Measurements from ENCODE around the gene USP20.

The USP20 gene

DNA sequence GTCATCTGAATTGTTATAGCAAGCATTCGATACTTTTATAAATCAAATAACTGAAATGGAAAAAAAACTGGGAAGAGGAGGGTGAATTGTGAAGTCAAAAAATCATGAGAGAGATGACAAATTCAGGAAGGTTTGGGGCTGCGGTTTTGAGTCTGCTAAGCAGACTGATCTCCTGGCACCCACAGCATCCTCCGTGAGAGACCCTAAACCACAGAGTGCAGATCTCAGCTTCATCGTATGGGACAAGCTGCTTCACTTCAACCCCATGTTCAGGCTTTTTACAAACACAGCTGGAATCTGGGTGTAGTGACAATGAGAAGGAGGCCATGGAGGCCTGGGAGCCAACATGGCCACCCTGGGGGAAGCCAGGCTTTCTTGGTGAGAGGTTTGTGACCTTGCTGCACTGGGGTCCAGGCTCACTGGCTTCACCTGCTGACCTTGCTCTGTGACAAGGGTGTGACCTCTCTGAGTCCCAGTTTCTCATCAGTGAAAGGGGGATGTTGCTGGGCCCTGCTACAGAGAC, 19.4 kb downstream of the USP20 start:
- Histone ChIP-seq H3K9me3 (ENCODE audit: control insufficient read depth, insufficient read depth, low read length) (no peaks in the 10 kb centered on the region), H3K4me3 (ENCODE audit: low read depth, low read length) (no peak overlapping the region), H3K27ac (ENCODE audit: low read depth, low read length) (no peak overlapping the region), H3K4me1 (ENCODE audit: control insufficient read depth, insufficient read depth, low read length) (no peaks in the 10 kb centered on the region), H3K9ac (ENCODE audit: low read depth, low read length) (no peak overlapping the region), H3K36me3 (ENCODE audit: control insufficient read depth, insufficient read depth, low read length) (peaks cover 34% of the 10 kb centered on the region), H3K27me3 (ENCODE audit: control insufficient read depth, insufficient read depth, low read length) (no peaks in the 10 kb centered on the region)

GRCh38 chr9:129857207-129857606, 21.9 kb downstream of the USP20 start:
- Histone ChIP-seq H3K27me3 (ENCODE audit: control insufficient read depth, insufficient read depth, low read length) (no peaks in the 10 kb centered on the region), H3K27ac (ENCODE audit: low read depth, low read length) (no peak overlapping the region), H3K9me3 (ENCODE audit: control insufficient read depth, insufficient read depth, low read length) (no peaks in the 10 kb centered on the region), H3K4me3 (ENCODE audit: low read depth, low read length) (no peak overlapping the region), H3K36me3 (ENCODE audit: control insufficient read depth, insufficient read depth, low read length) (peaks cover 42% of the 10 kb centered on the region), H3K4me1 (ENCODE audit: control insufficient read depth, insufficient read depth, low read length) (no peaks in the 10 kb centered on the region), H3K9ac (ENCODE audit: low read depth, low read length) (no peak overlapping the region)

DNA sequence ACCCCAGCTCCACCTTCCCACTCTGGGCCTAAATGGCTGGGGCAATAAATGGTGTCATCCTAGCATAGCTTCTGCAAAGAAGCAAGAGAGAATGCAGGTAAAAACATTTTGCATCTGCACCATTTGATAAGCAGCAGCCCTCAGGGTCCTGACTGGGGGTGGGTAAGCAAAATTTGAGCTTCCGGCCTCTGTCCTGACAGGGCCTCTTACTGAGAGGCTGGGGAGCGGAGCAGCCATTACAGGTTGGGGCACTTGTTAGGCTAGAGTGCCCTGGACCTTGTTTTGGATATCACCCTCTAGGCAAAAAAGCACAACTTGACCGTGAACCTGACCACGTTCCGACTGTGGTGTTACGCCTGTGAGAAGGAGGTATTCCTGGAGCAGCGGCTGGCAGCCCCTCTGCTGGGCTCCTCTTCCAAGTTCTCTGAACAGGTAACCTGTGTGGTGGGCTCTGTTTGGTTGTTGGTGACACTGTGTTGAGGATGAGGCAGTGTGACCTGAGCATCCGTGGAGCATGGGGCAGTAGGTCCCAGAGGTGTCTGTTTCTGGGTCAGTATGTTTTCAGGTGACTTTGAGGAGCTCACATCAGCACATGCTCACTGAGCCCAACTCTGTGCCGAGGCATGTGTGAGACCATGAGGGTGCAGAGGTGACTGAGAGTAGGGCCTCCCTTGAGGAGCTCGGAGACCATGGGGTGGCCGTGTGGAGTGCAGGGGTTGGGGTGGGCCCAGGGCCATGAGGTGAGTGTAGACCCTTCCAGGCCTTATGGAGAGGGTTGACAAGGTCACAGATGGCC, 23.1 kb downstream of the USP20 start:
- Histone ChIP-seq H3K9ac (ENCODE audit: low read depth, low read length) (no peak overlapping the region), H3K27me3 (ENCODE audit: control insufficient read depth, insufficient read depth, low read length) (no peaks in the 10 kb centered on the region), H3K9me3 (ENCODE audit: control insufficient read depth, insufficient read depth, low read length) (no peaks in the 10 kb centered on the region), H3K27ac (ENCODE audit: low read depth, low read length) (no peak overlapping the region), H3K4me3 (ENCODE audit: low read depth, low read length) (no peak overlapping the region), H3K36me3 (ENCODE audit: control insufficient read depth, insufficient read depth, low read length) (peaks cover 36% of the 10 kb centered on the region), H3K4me1 (ENCODE audit: control insufficient read depth, insufficient read depth, low read length) (no peaks in the 10 kb centered on the region)

- Histone ChIP-seq H3K9ac (ENCODE audit: low read depth, low read length) (no peak overlapping the region), H3K27ac (ENCODE audit: low read depth, low read length) (no peak overlapping the region), H3K4me1 (ENCODE audit: control insufficient read depth, insufficient read depth, low read length) (no peaks in the 10 kb centered on the region), H3K9me3 (ENCODE audit: control insufficient read depth, insufficient read depth, low read length) (no peaks in the 10 kb centered on the region), H3K4me3 (ENCODE audit: low read depth, low read length) (no peak overlapping the region), H3K27me3 (ENCODE audit: control insufficient read depth, insufficient read depth, low read length) (no peaks in the 10 kb centered on the region), H3K36me3 (ENCODE audit: control insufficient read depth, insufficient read depth, low read length) (peaks cover 33% of the 10 kb centered on the region)
Measured at GRCh38 chr9:129860653-129861446, 25.6 kb downstream of the USP20 start.

DNA sequence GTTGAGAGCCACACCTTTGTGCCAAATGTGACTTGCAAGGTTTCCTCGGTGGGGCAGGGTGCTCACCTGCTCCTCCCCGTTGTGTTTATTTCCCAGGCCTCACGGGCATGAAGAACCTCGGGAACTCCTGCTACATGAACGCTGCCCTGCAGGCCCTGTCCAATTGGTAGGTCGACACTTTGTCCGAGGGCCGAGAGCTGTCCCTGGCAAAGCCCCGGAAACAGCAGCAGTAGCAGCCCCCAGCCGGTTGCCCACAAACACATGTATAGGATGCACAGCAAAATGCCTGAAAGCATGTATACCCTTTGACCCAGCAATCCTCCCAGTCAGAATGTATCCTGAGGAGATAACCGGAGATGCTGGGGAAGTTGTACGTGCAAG, 26.2 kb downstream of the USP20 start:
- Histone ChIP-seq H3K36me3 (ENCODE audit: control insufficient read depth, insufficient read depth, low read length) (peaks cover 38% of the 10 kb centered on the region), H3K27me3 (ENCODE audit: control insufficient read depth, insufficient read depth, low read length) (no peaks in the 10 kb centered on the region), H3K9me3 (ENCODE audit: control insufficient read depth, insufficient read depth, low read length) (no peaks in the 10 kb centered on the region), H3K4me3 (ENCODE audit: low read depth, low read length) (no peak overlapping the region), H3K27ac (ENCODE audit: low read depth, low read length) (no peak overlapping the region), H3K4me1 (ENCODE audit: control insufficient read depth, insufficient read depth, low read length) (no peaks in the 10 kb centered on the region), H3K9ac (ENCODE audit: low read depth, low read length) (no peak overlapping the region)

DNA sequence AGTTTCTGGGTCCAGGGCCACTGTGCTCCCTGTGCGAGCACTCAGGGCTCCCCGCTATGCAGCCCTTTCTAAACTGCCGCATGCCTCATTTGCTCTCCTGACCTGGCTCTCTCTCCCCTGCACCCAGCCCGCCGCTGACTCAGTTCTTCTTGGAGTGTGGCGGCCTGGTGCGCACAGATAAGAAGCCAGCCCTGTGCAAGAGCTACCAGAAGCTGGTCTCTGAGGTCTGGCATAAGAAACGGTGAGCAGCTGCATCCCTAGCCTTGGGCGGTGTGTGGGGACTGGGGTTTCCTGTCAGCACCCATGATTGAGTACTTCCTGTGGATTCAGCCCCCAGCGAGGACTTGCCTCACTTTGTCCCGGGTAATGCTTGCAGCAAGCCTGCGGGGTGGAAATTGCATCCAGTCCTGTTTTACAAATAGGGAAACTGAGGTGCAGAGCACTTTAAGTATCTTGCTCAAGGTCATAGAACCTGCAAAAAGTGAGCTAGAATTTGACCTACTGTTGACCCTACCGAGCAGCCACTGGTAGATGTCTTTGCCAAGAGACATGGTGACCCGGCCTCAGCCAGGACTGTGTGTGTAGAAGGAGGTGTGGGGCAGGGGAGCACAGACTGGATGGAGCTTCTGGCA, 27.9 kb downstream of the USP20 start:
- peaks cover 34% of the 10 kb centered on the region for H3K36me3 ChIP-seq (ENCODE audit: control insufficient read depth, insufficient read depth, low read length)
- no peaks in the 10 kb centered on the region for H3K9me3 ChIP-seq (ENCODE audit: control insufficient read depth, insufficient read depth, low read length)
- H3K27me3 ChIP-seq (ENCODE audit: control insufficient read depth, insufficient read depth, low read length) = no peaks in the 10 kb centered on the region
- no peak overlapping the region for H3K9ac ChIP-seq (ENCODE audit: low read depth, low read length)
- H3K27ac ChIP-seq (ENCODE audit: low read depth, low read length) = no peak overlapping the region
- no peaks in the 10 kb centered on the region for H3K4me1 ChIP-seq (ENCODE audit: control insufficient read depth, insufficient read depth, low read length)
- no peak overlapping the region for H3K4me3 ChIP-seq (ENCODE audit: low read depth, low read length)

GRCh38 chr9:129864991-129865647, 29.9 kb downstream of the USP20 start:
- H3K27ac ChIP-seq (ENCODE audit: low read depth, low read length) = no peak overlapping the region
- H3K27me3 ChIP-seq (ENCODE audit: control insufficient read depth, insufficient read depth, low read length) = no peaks in the 10 kb centered on the region
- H3K9me3 ChIP-seq (ENCODE audit: control insufficient read depth, insufficient read depth, low read length) = no peaks in the 10 kb centered on the region
- peaks cover 29% of the 10 kb centered on the region for H3K36me3 ChIP-seq (ENCODE audit: control insufficient read depth, insufficient read depth, low read length)
- no peaks in the 10 kb centered on the region for H3K4me1 ChIP-seq (ENCODE audit: control insufficient read depth, insufficient read depth, low read length)
- H3K9ac ChIP-seq (ENCODE audit: low read depth, low read length) = no peak overlapping the region
- no peak overlapping the region for H3K4me3 ChIP-seq (ENCODE audit: low read depth, low read length)

DNA sequence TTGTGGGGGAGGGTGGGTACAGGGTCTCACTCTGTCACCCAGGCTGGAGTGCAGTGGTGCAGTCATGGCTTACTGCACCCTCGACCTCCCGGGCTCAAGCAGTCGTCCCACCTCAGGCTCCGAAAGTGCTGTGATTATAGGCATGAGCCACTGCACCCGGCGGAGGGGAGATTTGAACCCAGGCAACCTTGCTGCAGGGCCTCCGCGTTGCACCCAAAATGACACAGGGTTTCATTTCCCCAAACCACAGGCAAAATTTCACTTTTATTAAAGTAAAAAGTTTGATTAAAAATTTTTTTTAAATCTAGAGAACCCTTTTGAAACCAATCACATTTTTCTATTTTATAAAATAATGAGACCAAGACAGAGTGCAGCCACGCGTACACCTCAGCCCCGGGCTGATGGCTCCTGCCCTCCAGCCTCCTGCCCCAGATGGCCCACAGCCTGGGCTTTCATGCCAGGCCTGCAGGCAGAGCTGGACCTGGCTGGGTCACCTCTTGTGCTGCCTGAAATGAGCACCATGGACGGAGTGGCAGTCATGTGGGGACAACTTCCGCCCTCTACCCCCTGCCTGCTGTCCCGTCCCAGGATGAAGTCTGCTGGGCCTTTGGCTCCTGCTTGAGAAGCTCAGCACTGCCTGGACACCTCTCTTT, 30.5 kb downstream of the USP20 start:
- H3K36me3 ChIP-seq (ENCODE audit: control insufficient read depth, insufficient read depth, low read length) = peaks cover 29% of the 10 kb centered on the region
- no peak overlapping the region for H3K4me3 ChIP-seq (ENCODE audit: low read depth, low read length)
- H3K9ac ChIP-seq (ENCODE audit: low read depth, low read length) = no peak overlapping the region
- H3K9me3 ChIP-seq (ENCODE audit: control insufficient read depth, insufficient read depth, low read length) = no peaks in the 10 kb centered on the region
- H3K27me3 ChIP-seq (ENCODE audit: control insufficient read depth, insufficient read depth, low read length) = no peaks in the 10 kb centered on the region
- H3K27ac ChIP-seq (ENCODE audit: low read depth, low read length) = no peak overlapping the region
- no peaks in the 10 kb centered on the region for H3K4me1 ChIP-seq (ENCODE audit: control insufficient read depth, insufficient read depth, low read length)

GRCh38 chr9:129866394-129867135, 31.3 kb downstream of the USP20 start:
- Histone ChIP-seq H3K9me3 (ENCODE audit: control insufficient read depth, insufficient read depth, low read length) (no peaks in the 10 kb centered on the region), H3K27ac (ENCODE audit: low read depth, low read length) (no peak overlapping the region), H3K4me3 (ENCODE audit: low read depth, low read length) (no peak overlapping the region), H3K4me1 (ENCODE audit: control insufficient read depth, insufficient read depth, low read length) (no peaks in the 10 kb centered on the region), H3K27me3 (ENCODE audit: control insufficient read depth, insufficient read depth, low read length) (no peaks in the 10 kb centered on the region), H3K9ac (ENCODE audit: low read depth, low read length) (no peak overlapping the region), H3K36me3 (ENCODE audit: control insufficient read depth, insufficient read depth, low read length) (peaks cover 22% of the 10 kb centered on the region)

Measured in HUES48 (cell line).